ENCODE results near the gene ANKRD12.

ANKRD12 gene

DNA sequence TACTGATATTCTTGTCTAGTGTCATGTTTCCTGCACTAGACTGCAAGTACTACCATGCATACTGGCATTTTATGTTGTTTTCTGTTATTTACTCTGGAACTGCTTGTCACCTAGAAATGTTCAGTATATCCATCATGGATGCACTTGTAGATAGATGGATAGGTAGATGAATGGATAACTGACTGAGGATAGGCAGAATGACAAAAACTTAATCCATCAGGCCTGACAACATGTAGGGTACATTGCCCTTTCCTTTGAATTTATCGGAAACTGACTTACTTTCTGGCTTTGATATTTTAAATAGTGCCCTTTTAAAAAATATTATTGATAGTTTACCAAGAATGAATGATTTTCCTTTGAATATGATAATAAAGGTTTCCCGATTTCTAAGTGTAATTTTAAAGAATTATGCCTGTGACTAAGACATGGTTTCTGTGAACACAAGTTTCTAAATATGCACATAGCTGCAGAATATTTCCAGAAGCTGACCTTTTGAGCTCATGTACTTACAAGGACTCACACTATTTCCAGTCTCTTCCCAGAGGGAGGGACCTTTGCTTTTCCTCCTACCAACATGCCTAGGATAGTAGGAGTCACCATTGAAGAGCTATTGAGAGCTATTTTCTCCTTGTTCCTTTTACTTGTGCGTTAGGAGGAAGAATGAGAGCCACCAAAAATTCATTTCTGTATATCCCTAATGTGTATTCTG is 81.3 kb downstream of the ANKRD12 start:
- no peak overlapping the region for H3K9ac ChIP-seq
- H3K79me2 ChIP-seq, result no peaks in the 10 kb centered on the region
- H2AFZ ChIP-seq, result no peak overlapping the region
- H3K9me3 ChIP-seq (ENCODE audit: control insufficient read depth, low read length), result no peaks in the 10 kb centered on the region
- H3K27ac ChIP-seq, result no peak overlapping the region
- H3K27me3 ChIP-seq (ENCODE audit: control insufficient read depth, insufficient read depth, low read length), result no peaks in the 10 kb centered on the region
- no peak overlapping the region for H3K4me2 ChIP-seq (ENCODE audit: low read length)
- H3K4me1 ChIP-seq, result no peaks in the 10 kb centered on the region
- no peak overlapping the region for H3K4me3 ChIP-seq (ENCODE audit: low read depth, low read length)
- TF ChIP-seq, protein P1, sequence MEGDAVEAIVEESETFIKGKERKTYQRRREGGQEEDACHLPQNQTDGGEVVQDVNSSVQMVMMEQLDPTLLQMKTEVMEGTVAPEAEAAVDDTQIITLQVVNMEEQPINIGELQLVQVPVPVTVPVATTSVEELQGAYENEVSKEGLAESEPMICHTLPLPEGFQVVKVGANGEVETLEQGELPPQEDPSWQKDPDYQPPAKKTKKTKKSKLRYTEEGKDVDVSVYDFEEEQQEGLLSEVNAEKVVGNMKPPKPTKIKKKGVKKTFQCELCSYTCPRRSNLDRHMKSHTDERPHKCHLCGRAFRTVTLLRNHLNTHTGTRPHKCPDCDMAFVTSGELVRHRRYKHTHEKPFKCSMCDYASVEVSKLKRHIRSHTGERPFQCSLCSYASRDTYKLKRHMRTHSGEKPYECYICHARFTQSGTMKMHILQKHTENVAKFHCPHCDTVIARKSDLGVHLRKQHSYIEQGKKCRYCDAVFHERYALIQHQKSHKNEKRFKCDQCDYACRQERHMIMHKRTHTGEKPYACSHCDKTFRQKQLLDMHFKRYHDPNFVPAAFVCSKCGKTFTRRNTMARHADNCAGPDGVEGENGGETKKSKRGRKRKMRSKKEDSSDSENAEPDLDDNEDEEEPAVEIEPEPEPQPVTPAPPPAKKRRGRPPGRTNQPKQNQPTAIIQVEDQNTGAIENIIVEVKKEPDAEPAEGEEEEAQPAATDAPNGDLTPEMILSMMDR (IDR thresholded peaks at IDR 0.05), result no peak
- no peaks in the 10 kb centered on the region for H3K36me3 ChIP-seq (ENCODE audit: control insufficient read depth, insufficient read depth, low read length)

DNA sequence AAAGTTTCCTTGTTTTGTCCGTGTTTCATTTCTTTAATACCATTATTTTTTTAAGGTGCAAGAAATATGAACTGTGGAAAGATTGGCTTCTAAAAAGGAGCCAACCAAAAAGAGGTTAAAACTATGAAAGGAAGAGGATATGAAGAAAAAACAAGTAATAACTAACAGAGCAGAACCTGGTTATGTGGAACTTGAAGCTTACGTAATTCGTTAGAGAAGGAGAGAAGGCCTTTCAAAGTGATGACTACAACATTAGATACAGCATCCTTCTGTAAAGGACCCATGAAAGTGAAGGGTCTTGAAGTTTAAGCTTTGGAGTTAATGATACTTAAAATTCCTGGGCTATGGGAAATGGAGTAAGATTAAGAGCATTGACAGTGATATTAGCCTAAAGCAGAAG is 84.5 kb downstream of the ANKRD12 start:
- Histone ChIP-seq H3K4me3 (ENCODE audit: low read depth, low read length) (no peak overlapping the region), H3K27me3 (ENCODE audit: control insufficient read depth, insufficient read depth, low read length) (no peaks in the 10 kb centered on the region), H3K4me1 (no peaks in the 10 kb centered on the region), H3K9me3 (ENCODE audit: control insufficient read depth, low read length) (no peaks in the 10 kb centered on the region), H3K4me2 (ENCODE audit: low read length) (no peak overlapping the region), H3K79me2 (peaks cover 3% of the 10 kb centered on the region), H3K27ac (no peak overlapping the region), H2AFZ (no peak overlapping the region), H3K9ac (no peak overlapping the region), H3K36me3 (ENCODE audit: control insufficient read depth, insufficient read depth, low read length) (no peaks in the 10 kb centered on the region)
- TF ChIP-seq, protein P1 (IDR thresholded peaks at IDR 0.05), result no peak

DNA sequence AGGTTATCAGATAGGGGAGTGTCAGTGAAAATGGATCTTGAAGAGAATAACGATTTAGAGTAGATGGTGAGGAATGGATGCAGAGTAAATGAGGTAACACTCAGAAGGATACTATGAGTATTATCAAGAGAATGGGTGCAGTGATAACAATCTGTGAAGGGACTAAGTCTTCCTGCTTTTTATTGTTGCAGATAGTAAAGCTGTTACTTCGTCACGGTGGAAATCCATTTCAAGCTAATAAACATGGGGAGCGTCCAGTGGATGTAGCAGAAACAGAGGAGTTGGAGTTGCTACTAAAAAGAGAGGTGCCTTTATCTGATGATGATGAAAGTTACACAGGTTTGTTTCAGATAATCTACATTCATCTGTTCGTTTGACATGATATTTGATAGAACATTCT is 85.1 kb downstream of the ANKRD12 start:
- no peaks in the 10 kb centered on the region for H3K9me3 ChIP-seq (ENCODE audit: control insufficient read depth, low read length)
- no peak overlapping the region for H3K27ac ChIP-seq
- H3K4me3 ChIP-seq (ENCODE audit: low read depth, low read length), result no peak overlapping the region
- no peaks in the 10 kb centered on the region for H3K4me1 ChIP-seq
- H3K4me2 ChIP-seq (ENCODE audit: low read length), result no peak overlapping the region
- no peaks in the 10 kb centered on the region for H3K36me3 ChIP-seq (ENCODE audit: control insufficient read depth, insufficient read depth, low read length)
- H2AFZ ChIP-seq, result no peak overlapping the region
- no peak overlapping the region for H3K9ac ChIP-seq
- H3K79me2 ChIP-seq, result peaks cover 3% of the 10 kb centered on the region
- H3K27me3 ChIP-seq (ENCODE audit: control insufficient read depth, insufficient read depth, low read length), result no peaks in the 10 kb centered on the region
- TF ChIP-seq, protein P1 (IDR thresholded peaks at IDR 0.05), result no peak

DNA sequence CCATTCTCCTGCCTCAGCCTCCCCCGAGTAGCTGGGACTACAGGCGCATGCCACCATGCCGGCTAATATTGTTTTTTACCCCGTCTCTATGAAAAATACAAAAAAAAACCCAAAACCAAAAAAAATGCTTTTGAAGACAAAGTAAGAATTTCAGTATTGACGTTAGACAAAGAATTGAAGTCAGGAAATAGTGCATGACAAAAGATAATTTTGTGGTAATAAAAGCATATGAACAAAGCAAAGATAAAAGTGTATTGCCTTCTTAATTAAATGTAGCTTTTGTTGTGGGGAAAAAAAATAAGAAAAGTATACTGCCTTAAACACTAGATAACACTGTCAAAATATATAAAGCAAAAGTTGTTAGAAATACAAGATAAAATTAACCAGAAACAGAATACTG is 86.8 kb downstream of the ANKRD12 start:
- Histone ChIP-seq H3K27me3 (ENCODE audit: control insufficient read depth, insufficient read depth, low read length) (no peaks in the 10 kb centered on the region), H3K4me1 (no peaks in the 10 kb centered on the region), H3K27ac (no peak overlapping the region), H3K36me3 (ENCODE audit: control insufficient read depth, insufficient read depth, low read length) (no peaks in the 10 kb centered on the region), H3K4me3 (ENCODE audit: low read depth, low read length) (no peak overlapping the region), H3K9ac (no peak overlapping the region), H3K79me2 (peaks cover 3% of the 10 kb centered on the region), H3K9me3 (ENCODE audit: control insufficient read depth, low read length) (no peaks in the 10 kb centered on the region), H2AFZ (no peak overlapping the region), H3K4me2 (ENCODE audit: low read length) (no peak overlapping the region)
- TF ChIP-seq, protein P1 (IDR thresholded peaks at IDR 0.05), result no peak

DNA sequence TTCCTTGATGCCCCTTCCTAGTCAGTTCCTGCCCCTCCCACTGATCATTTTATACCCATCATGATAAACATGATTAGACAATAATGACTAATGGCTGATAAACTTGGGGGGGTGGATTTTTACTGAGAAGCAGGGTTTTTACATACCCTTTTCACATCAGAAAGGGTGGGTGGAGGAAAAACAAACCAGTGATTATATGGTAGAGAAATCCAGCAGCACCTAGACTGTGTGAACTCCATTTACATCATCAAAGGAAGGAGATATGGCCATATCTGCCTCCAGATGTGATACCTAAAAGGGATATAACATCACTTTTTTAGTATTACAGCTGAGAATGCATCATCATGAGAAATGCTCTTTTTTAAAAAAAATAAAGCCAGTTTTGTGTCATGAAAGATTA is 89.9 kb downstream of the ANKRD12 start:
- no peak overlapping the region for H3K4me3 ChIP-seq (ENCODE audit: low read depth, low read length)
- H3K9ac ChIP-seq, result no peak overlapping the region
- H3K27ac ChIP-seq, result no peak overlapping the region
- TF ChIP-seq, protein P1 (IDR thresholded peaks at IDR 0.05), result no peak
- no peaks in the 10 kb centered on the region for H3K9me3 ChIP-seq (ENCODE audit: control insufficient read depth, low read length)
- peaks cover 3% of the 10 kb centered on the region for H3K79me2 ChIP-seq
- no peaks in the 10 kb centered on the region for H3K4me1 ChIP-seq
- H3K36me3 ChIP-seq (ENCODE audit: control insufficient read depth, insufficient read depth, low read length), result no peaks in the 10 kb centered on the region
- H3K27me3 ChIP-seq (ENCODE audit: control insufficient read depth, insufficient read depth, low read length), result no peaks in the 10 kb centered on the region
- H3K4me2 ChIP-seq (ENCODE audit: low read length), result no peak overlapping the region
- H2AFZ ChIP-seq, result no peak overlapping the region

Measured in parathyroid adenoma (tissue), 2 donors.